ENCODE measurements around the gene SLC16A9. TPM values are rescaled to one million over a fixed set of nuclear protein-coding genes. Genes with fewer than 3 reads are reported as not detected.

SLC16A9 gene
- total RNA-seq, 2 donors from 2014 or later = 15.6 to 24.3 TPM

- no peaks in the 10 kb centered on the region for H3K9me3 ChIP-seq
- intact Hi-C loops (cut with DNase I) = loop anchor here (2.0 kb wide), 1 partner anchor 378 kb away; no protein-coding TSS in a partner anchor
- H3K27ac ChIP-seq = no peak overlapping the region
- H3K9ac ChIP-seq (ENCODE audit: low read depth in 2 of 2, low read length in 2 of 2) = no peak overlapping the region
- H3K27me3 ChIP-seq = no peaks in the 10 kb centered on the region
- H3K36me3 ChIP-seq = no peaks in the 10 kb centered on the region
- H3K4me3 ChIP-seq = no peak overlapping the region
- H3K4me1 ChIP-seq = no peaks in the 10 kb centered on the region
- TF ChIP-seq CTCF (IDR thresholded peaks at IDR 0.05) = no peak
- DNase-seq = no peak
Measured at GRCh38 chr10:59618666-59619065, 91.0 kb downstream of the SLC16A9 start.

- H3K36me3 ChIP-seq = no peaks in the 10 kb centered on the region
- H3K4me1 ChIP-seq = no peaks in the 10 kb centered on the region
- intact Hi-C loops (cut with DNase I) = loop anchor here (2.0 kb wide), 1 partner anchor 377 kb away; no protein-coding TSS in a partner anchor
- H3K9me3 ChIP-seq = no peaks in the 10 kb centered on the region
- H3K9ac ChIP-seq (ENCODE audit: low read depth in 2 of 2, low read length in 2 of 2) = no peak overlapping the region
- no peak overlapping the region for H3K4me3 ChIP-seq
- no peak for TF ChIP-seq CTCF (IDR thresholded peaks at IDR 0.05)
- DNase-seq = no peak
- no peak overlapping the region for H3K27ac ChIP-seq
- H3K27me3 ChIP-seq = no peaks in the 10 kb centered on the region
Measured at GRCh38 chr10:59617996-59618395, 91.7 kb downstream of the SLC16A9 start.

- no peak overlapping the region for H3K9ac ChIP-seq (ENCODE audit: low read depth in 2 of 2, low read length in 2 of 2)
- intact Hi-C loops (cut with DNase I) = no loop called here
- no peaks in the 10 kb centered on the region for H3K27me3 ChIP-seq
- TF ChIP-seq CTCF (IDR thresholded peaks at IDR 0.05) = no peak
- DNase-seq = no peak
- H3K36me3 ChIP-seq = no peaks in the 10 kb centered on the region
- H3K4me1 ChIP-seq = no peaks in the 10 kb centered on the region
- H3K27ac ChIP-seq = no peak overlapping the region
- H3K9me3 ChIP-seq = no peaks in the 10 kb centered on the region
- no peak overlapping the region for H3K4me3 ChIP-seq
Measured at GRCh38 chr10:59611048-59611447, 98.6 kb downstream of the SLC16A9 start.

GRCh38 chr10:59607970-59608369, 101.7 kb downstream of the SLC16A9 start:
- Histone ChIP-seq H3K4me1 (no peaks in the 10 kb centered on the region), H3K9ac (ENCODE audit: low read depth in 2 of 2, low read length in 2 of 2) (peak overlapping the region in 1 of 2 donors; percentile 38), H3K27me3 (no peaks in the 10 kb centered on the region), H3K4me3 (no peak overlapping the region), H3K9me3 (no peaks in the 10 kb centered on the region), H3K36me3 (no peaks in the 10 kb centered on the region), H3K27ac (peak overlapping the region; percentile 34)
- no peak for TF ChIP-seq CTCF (IDR thresholded peaks at IDR 0.05)
- intact Hi-C loops (cut with DNase I) = no loop called here
- DNase-seq = no peak

GRCh38 chr10:59606551-59606961, 103.1 kb downstream of the SLC16A9 start:
- no peak for DNase-seq
- H3K27ac ChIP-seq = no peak overlapping the region

More at GRCh38 chr10:59606551-59606961, 103.1 kb downstream of the SLC16A9 start:
- Histone ChIP-seq H3K36me3 (no peaks in the 10 kb centered on the region), H3K9me3 (no peaks in the 10 kb centered on the region), H3K4me3 (no peak overlapping the region), H3K27me3 (no peaks in the 10 kb centered on the region), H3K4me1 (no peaks in the 10 kb centered on the region), H3K9ac (ENCODE audit: low read depth in 2 of 2, low read length in 2 of 2) (no peak overlapping the region)
- intact Hi-C loops (cut with DNase I) = no loop called here
- no peak for TF ChIP-seq CTCF (IDR thresholded peaks at IDR 0.05)

Measured in colonic mucosa (tissue), 4 donors.